ENCODE results near the gene PABPC5.

Gene PABPC5

GRCh38 chrX:91434351-91435168 is at the start of gene PABPC5:
Gene PABPC5 (plus strand): TSS chrX:91434839. CDS start chrX:91435578, 739 bp downstream.
- DNase-seq: peak; percentile 61

DNA sequence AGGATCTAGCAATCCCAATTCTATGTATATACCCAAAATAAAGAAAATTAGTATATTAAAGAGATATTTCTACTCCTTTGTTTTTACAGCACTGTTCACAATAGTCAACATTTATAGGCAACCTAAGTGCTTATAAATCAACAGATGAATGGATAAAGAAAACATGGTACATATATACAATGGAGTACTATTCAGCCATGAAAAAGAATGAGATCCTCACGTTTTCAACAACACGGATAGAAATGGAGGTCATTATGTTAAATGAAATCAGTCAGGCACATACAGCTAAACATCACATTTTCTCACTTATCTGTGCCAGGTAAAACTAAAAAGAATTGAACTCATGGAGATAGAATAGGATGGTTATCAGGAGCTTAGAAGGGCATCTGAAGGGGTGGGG is 45.6 kb upstream of the PABPC5 start:
- no peak for DNase-seq

DNA sequence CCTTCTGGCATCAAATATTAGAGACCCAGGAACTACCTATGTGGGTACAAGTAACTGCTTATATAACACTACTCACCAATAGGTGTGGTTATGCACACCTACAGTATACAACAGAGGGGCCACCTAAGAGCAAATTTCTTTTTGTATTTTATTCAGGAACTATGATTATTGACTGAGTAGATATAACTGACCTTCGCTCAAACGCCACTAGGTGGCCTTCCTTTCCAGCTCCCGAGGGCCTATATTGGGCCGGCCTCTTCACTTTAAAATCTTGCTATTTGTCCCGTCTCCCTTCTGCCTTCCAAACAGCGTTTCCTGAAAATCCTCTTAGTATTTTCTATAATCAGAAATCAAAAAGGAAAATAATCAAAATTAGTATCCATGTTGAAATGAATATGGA is 19.9 kb upstream of the PABPC5 start:
- DNase-seq: no peak

- no peak for DNase-seq
These were observed 756 bp downstream of the PABPC5 start for GRCh38 chrX:91435395-91435794.
